OCI-LY3 (cell line): ENCODE results near the gene CASP8.

Experiments
- EZH2phosphoT487 ChIP-seq: fragments of 200-600 bp; shearing (Covaris generic); IDR thresholded peaks from 2 replicates; pipeline ENCODE4 v1.6.1; 2018; ENCODE audit warnings: antibody characterized with exemption, mixed run types, low read depth
- TF ChIP-seq, protein P1 (sequence below): fragments of 200-600, 300-600 bp; sonication (generic); IDR thresholded peaks from 2 replicates; pipeline ENCODE4 v1.5.1; 2014; ENCODE audit warnings: antibody characterized with exemption, low read length, low read depth

DNA sequence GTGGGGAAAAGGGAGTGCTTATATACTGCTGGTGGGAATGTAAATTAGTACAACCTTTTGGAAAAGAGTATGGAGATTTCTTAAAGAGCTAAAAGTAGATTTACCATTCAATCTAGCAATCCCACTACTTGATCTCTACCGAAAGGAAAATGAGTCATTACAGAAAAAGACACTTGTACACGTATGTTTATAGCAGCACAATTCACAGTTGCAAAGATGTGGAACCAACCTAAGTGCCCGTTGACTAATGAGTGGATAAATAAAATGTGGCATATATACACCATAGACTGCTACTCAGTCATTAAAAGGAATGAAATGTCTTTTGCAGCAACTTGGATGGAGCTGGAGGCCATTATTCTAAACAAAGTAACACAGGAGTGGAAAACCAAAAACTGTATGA, 67.3 kb downstream of the CASP8 start:
- TF ChIP-seq, protein P1, sequence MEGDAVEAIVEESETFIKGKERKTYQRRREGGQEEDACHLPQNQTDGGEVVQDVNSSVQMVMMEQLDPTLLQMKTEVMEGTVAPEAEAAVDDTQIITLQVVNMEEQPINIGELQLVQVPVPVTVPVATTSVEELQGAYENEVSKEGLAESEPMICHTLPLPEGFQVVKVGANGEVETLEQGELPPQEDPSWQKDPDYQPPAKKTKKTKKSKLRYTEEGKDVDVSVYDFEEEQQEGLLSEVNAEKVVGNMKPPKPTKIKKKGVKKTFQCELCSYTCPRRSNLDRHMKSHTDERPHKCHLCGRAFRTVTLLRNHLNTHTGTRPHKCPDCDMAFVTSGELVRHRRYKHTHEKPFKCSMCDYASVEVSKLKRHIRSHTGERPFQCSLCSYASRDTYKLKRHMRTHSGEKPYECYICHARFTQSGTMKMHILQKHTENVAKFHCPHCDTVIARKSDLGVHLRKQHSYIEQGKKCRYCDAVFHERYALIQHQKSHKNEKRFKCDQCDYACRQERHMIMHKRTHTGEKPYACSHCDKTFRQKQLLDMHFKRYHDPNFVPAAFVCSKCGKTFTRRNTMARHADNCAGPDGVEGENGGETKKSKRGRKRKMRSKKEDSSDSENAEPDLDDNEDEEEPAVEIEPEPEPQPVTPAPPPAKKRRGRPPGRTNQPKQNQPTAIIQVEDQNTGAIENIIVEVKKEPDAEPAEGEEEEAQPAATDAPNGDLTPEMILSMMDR, result no peak
- no peak for TF ChIP-seq EZH2phosphoT487
